NOMO-1 treated with dmso at 0.1 percent for 144 hours (cell line): ENCODE data around the gene SMIM9.

Source experiments
- DNase-seq: peaks from one replicate; lab custom pipeline; 2025; ENCODE audit not compliant: unreplicated experiment; lab: John Stamatoyannopoulos, UW

Gene SMIM9

GRCh38 chrX:154784149-154784995 lies 50.1 kb downstream of the SMIM9 start:
- peak; percentile 26 for DNase-seq

DNA sequence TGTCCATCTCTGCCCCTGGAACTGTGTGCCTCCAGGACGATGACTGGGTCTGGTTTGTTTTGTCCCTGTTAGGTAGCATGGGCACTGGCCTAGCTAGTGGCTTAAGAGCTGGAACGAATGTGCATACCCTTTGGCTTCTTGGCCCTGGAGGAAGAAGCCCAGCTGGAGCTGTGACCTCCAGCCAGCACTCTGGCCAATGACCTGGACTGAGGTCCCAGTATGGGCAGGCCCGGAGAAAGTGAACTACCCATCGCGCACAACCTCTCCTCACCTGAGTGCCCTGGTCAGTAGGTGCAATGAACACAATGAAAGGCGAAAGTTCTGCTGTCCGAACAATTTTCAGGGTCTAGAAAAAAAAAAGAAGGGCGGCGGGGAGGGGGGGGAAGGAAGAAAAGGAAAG lies 53.5 kb downstream of the SMIM9 start:
- no peak for DNase-seq

GRCh38 chrX:154779261-154779660 lies 55.2 kb downstream of the SMIM9 start:
- no peak for DNase-seq

DNA sequence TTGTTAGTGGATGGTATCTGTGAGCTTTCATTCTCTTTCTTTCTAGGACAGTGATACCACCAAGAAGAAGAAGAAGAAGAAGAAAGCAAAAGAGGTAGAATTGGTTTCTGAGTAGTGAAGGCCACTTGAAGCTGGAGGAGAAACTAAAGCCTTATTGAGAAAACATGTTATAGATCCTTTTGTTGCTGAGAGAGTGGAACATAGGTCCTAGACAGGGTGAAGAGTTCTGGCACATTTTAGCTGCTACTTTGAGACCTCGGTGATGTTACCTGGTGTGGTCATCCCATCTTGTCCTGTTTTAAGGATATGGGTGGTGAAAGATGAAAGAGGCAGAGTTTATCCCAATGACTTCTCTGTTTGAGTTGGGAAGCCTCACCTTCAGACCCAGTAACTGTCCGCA lies 57.7 kb downstream of the SMIM9 start:
- DNase-seq, result no peak

DNA sequence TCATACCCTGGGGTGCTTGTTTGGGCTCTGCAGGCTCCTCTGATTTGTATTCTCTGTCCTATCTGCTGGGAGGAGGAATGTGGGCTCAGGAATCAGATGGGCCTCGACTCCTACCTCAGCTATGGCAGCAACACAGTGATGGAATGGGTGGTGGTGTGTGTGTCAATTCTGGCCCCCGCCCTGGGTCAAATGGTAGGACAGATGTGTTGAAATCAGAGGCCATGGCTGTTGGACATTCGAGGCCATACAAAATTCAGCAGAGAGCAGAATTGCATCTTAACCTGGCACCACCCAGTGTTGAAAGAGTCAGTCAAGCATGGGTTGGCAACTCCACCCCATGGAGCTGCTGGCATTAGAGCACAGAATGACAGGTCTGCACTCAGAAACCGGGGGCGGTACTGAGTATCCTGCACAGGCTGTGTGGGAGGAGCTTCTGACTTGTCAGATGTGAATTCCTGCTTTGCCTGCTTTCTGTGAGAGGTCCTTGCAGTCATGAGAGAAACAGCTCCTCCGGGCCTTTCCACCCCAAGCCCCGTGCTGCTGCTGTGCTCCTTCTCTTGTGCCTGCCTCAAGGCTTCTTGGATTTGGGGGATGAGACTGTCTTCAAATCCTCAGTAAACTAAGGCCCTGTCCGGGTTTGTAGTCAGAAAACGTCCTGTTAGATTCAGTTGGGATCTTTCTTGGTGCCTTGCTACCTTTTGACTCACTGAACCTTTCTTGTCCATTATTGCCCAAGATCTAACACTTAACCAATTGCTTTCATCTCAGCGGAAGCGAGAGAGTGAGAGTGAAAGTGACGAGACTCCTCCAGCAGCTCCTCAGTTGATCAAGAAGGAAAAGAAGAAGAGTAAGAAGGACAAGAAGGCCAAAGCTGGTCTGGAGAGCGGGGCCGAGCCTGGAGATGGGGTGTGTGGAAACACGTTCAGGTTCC lies 58.8 kb downstream of the SMIM9 start:
- DNase-seq, result no peak

- no peak for DNase-seq
These were observed 59.8 kb downstream of the SMIM9 start for GRCh38 chrX:154774622-154775021.
